Spleen (tissue), 11 donors: Measurements from ENCODE around the gene NUBP2. TPM values are rescaled to one million over a fixed set of nuclear protein-coding genes. Genes with fewer than 3 reads are reported as not detected.

Experiments
- DNase-seq: peaks from one replicate; pipeline ENCODE4 v3.0.0-alpha.2; 2020
- H3K27ac ChIP-seq, 8 donors: fragments of 200-600 bp; sonication (generic) in 7 of 8; 1 replicate in 4 of 8; 2 replicates in 4 of 8; pipeline versions ENCODE4 v1.5.0 to v1.8.0; 2016 to 2021; ENCODE audit warnings: inconsistent platforms in 4 of 8, mild to moderate bottlenecking in 4 of 8, moderate library complexity in 1 of 8
- H3K27me3 ChIP-seq, 7 donors: fragments of 200-600 bp; sonication (generic) in 6 of 7; replicated peaks in 1 of 7; 1 replicate in 4 of 7; 2 replicates in 3 of 7; pipeline versions ENCODE4 v1.5.0 to v1.8.0; 2016 to 2021; ENCODE audit warnings: inconsistent platforms in 3 of 7, mild to moderate bottlenecking in 1 of 7
- H3K36me3 ChIP-seq, 6 donors: fragments of 200-600 bp; sonication (generic) in 5 of 6; 1 replicate in 4 of 6; 2 replicates in 2 of 6; pipeline versions ENCODE4 v1.5.0 to v1.8.0; 2016 to 2021; ENCODE audit warnings: inconsistent platforms in 2 of 6
- H3K4me1 ChIP-seq, 6 donors: fragments of 200-600 bp; sonication (generic) in 5 of 6; 1 replicate in 3 of 6; 2 replicates in 3 of 6; pipeline versions ENCODE4 v1.5.0 to v1.8.0; 2016 to 2021; ENCODE audit warnings: inconsistent platforms in 3 of 6
- H3K4me3 ChIP-seq, 8 donors: fragments of 200-600 bp; sonication (generic) in 7 of 8; 1 replicate in 4 of 8; 2 replicates in 4 of 8; pipeline versions ENCODE4 v1.5.0 to v1.8.0; 2016 to 2021; ENCODE audit warnings: inconsistent platforms in 4 of 8, mild to moderate bottlenecking in 4 of 8, moderate library complexity in 2 of 8
- H3K9me3 ChIP-seq, 8 donors: fragments of 200-600 bp; sonication (generic) in 7 of 8; 1 replicate in 4 of 8; 2 replicates in 4 of 8; pipeline versions ENCODE4 v1.5.0 to v1.8.0; 2016 to 2021; ENCODE audit warnings: inconsistent platforms in 4 of 8
- POLR2A ChIP-seq, 3 donors: fragments of 450-650 bp; IDR thresholded peaks; one replicate each; pipeline ENCODE4 v1.5.1; 2017; ENCODE audit warnings: antibody characterized with exemption in 3 of 3, mild to moderate bottlenecking in 1 of 3
- POLR2AphosphoS5 ChIP-seq, 3 donors: sonication (generic); formaldehyde crosslinking; IDR thresholded peaks; one replicate each; pipeline ENCODE4 v1.5.1; 2017; ENCODE audit warnings: antibody characterized with exemption in 3 of 3
- WGBS, 5 donors: extraction: QIAGEN DNeasy Blood & Tissue Kit in 3 of 5; methylation state at CpG; one replicate each; pipeline versions ENCODE4 v1.1.5 to v1.1.7; 2013 to 2018; 5-methylcytosine and 5-hydroxymethylcytosine counted together
- intact Hi-C: fragments of 100-400 bp; cut with DNase I; formaldehyde crosslinking; loops from one replicate; pipeline ENCODE4 v1.15.0; 2023; ENCODE audit warnings: low total_unique reads
- polyA plus RNA-seq, 3 donors: library from polyadenylated mRNA; stranded (reverse); fragments of 200-250 nt; gene quantifications; one replicate each; pipeline ENCODE4 v1.2.1, GENCODE V29; 2013
- total RNA-seq, 7 donors: library from RNA; depleted of rRNA in 3 of 7; stranded (reverse); fragments of >200 nt in 3 of 7; fragmentation: NEBNext Ultra II Directional in 4 of 7; extraction: Animal tissue kit (Norgen Biotek cat#: 25700) in 4 of 7; gene quantifications; one replicate each; pipeline versions ENCODE4 v1.1.0 to v1.2.1, GENCODE V29; 2016 to 2021
- TF ChIP-seq, protein P1 (sequence below), 11 experiments: fragments of 200-600 bp in 7 of 11; fragments of 450-650 bp in 4 of 11; sonication (generic) in 4 of 11; IDR thresholded peaks in 8 of 11; conservative IDR thresholded peaks in 3 of 11; 1 replicate in 7 of 11; 2 replicates in 4 of 11; pipeline versions ENCODE4 v1.4.0 to v1.8.0; 2016 to 2021; ENCODE audit warnings: antibody characterized with exemption in 11 of 11, inconsistent platforms in 4 of 11, mild to moderate bottlenecking in 1 of 11
- donor health status: healthy with polysubstance abuse.
- donor health status: DM: no; HTN: no; CAD: no; lungs with moderate emphysema.
- donor health status: DM: no; HTN: no; CAD: no.
- donor health status: Bipolar disorder and iron deficiency.
- donor health status: healthy.
- donor health status: DM: no; HTN: no; CAD: no.
- donor health status: DM: yes; HTN: yes; CAD: no.

The NUBP2 gene
- total and polyA plus RNA-seq, 10 donors = 37.5 to 103 (median 57.3) TPM

DNA sequence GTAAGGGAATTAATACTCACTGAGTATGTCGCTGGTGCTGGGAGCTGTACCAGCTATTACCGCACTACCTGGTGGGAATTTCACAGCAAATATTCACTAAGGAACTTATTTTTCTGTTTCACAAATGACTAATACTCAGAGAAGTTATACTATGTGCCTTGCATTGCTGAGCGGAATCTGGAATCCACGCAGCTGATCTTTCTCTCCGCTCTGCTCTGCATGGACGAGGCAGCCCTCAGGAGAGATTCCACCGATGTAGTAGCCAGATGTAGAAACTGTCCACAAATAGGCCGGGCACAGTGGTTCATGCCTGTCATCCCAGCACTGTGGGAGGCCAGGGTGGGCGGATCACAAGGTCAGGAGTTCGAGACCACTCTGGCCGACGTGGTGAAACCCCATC lies 28.6 kb upstream of the NUBP2 start:
- WGBS, 5 donors = 86 to 97% (median 94%) methylated on average over 12 of the region's 12 CpGs
- Histone ChIP-seq H3K36me3 (peaks cover 0 to 98% (median 62%) of the 10 kb centered on the region in 6 donors), H3K4me1 (peaks cover 0 to 8% (median 0%) of the 10 kb centered on the region in 6 donors), H3K9me3 (no peaks in the 10 kb centered on the region), H3K27ac (no peak overlapping the region), H3K27me3 (no peaks in the 10 kb centered on the region), H3K4me3 (no peak overlapping the region)
- no peak for TF ChIP-seq POLR2AphosphoS5 (IDR thresholded peaks at IDR 0.05)
- TF ChIP-seq POLR2A (IDR thresholded peaks at IDR 0.05) = no peak
- TF ChIP-seq, protein P1, sequence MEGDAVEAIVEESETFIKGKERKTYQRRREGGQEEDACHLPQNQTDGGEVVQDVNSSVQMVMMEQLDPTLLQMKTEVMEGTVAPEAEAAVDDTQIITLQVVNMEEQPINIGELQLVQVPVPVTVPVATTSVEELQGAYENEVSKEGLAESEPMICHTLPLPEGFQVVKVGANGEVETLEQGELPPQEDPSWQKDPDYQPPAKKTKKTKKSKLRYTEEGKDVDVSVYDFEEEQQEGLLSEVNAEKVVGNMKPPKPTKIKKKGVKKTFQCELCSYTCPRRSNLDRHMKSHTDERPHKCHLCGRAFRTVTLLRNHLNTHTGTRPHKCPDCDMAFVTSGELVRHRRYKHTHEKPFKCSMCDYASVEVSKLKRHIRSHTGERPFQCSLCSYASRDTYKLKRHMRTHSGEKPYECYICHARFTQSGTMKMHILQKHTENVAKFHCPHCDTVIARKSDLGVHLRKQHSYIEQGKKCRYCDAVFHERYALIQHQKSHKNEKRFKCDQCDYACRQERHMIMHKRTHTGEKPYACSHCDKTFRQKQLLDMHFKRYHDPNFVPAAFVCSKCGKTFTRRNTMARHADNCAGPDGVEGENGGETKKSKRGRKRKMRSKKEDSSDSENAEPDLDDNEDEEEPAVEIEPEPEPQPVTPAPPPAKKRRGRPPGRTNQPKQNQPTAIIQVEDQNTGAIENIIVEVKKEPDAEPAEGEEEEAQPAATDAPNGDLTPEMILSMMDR (IDR thresholded peaks at IDR 0.05 in 8 of 11, conservative IDR thresholded peaks at IDR 0.05 in 3 of 11) = no peak
- intact Hi-C loops = no loop called here
- DNase-seq = no peak

DNA sequence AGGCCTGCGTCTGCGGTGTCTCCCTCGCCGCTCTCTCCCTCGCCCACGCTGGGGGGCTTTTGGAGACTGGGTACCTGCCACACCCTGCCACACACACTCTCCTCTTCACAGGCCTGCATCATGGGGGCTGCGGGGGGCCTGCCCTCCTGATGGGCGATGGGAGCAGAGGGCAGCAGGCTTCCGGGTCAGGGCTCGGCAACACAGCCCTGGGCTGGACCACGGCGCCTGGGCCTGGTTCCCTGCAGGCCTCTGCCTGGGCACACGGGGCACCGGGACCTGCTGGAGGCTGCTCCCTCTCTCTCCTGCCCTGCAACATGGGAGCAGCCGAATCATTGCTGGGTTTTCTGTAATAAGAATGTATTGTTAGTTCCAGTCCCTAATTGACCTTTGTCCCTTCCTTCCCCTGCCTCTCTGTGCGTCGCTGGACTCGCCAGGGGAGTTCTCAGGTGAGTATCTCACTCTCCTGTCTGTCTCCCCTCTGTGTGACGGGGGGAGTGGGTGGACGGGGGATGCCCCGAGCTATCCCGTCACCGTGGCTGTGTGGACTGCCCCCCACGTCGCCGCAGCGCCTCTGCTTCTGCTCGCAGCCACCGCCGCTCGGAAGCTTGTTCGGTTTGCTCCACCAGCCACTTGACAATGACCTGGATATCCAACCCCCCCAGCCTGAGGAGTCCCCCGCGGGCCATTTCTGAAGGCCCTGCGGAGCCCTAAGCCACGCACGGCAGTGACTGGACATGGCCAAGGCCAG lies 24.9 kb upstream of the NUBP2 start:
- intact Hi-C loops = no loop called here
- H3K36me3 ChIP-seq = peaks cover 0 to 98% (median 57%) of the 10 kb centered on the region in 6 donors
- no peak overlapping the region for H3K4me3 ChIP-seq
- no peaks in the 10 kb centered on the region for H3K9me3 ChIP-seq
- H3K4me1 ChIP-seq = peaks cover 0 to 8% (median 0%) of the 10 kb centered on the region in 6 donors
- 95 to 97% (median 96%) methylated on average over 31 to 37 of the region's 37 CpGs for WGBS, 5 donors
- H3K27me3 ChIP-seq = no peaks in the 10 kb centered on the region
- TF ChIP-seq, protein P1 (IDR thresholded peaks at IDR 0.05 in 8 of 11, conservative IDR thresholded peaks at IDR 0.05 in 3 of 11) = no peak
- TF ChIP-seq POLR2AphosphoS5 (IDR thresholded peaks at IDR 0.05) (peak in 1 of 3 donors; percentile 13), POLR2A (IDR thresholded peaks at IDR 0.05) (no peak)
- peak; percentile 59 for DNase-seq
- H3K27ac ChIP-seq = no peak overlapping the region

DNA sequence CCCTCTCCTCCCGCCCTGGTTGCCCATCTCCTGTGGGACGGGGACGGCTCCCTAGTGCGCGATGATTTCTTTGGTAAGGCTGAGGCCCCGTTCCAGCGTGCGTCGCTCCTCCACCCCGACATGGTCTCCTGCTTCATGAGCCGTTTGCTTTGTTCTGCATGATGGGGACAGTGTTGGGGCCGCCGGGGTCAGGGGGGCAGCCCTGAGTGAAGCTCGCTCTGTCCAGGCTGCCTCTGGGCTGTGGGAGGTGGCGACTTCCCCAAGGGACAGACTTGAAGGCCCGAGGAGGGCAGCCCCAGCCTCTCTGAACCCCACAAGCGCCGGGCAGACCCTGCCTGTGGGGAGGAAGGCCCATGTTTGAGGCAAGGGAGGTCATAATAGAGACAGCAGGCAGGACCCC lies 23.8 kb upstream of the NUBP2 start:
- intact Hi-C loops = no loop called here
- Histone ChIP-seq H3K9me3 (no peaks in the 10 kb centered on the region), H3K27me3 (no peaks in the 10 kb centered on the region), H3K4me1 (peaks cover 0 to 8% (median 0%) of the 10 kb centered on the region in 6 donors), H3K36me3 (peaks cover 0 to 98% (median 61%) of the 10 kb centered on the region in 6 donors), H3K27ac (no peak overlapping the region), H3K4me3 (no peak overlapping the region)
- peak; percentile 59 for DNase-seq
- TF ChIP-seq POLR2AphosphoS5 (IDR thresholded peaks at IDR 0.05) = no peak
- no peak for TF ChIP-seq POLR2A (IDR thresholded peaks at IDR 0.05)
- TF ChIP-seq, protein P1 (IDR thresholded peaks at IDR 0.05 in 8 of 11, conservative IDR thresholded peaks at IDR 0.05 in 3 of 11) = no peak
- 92 to 95% (median 94%) methylated on average over 18 of the region's 18 CpGs for WGBS, 5 donors

DNA sequence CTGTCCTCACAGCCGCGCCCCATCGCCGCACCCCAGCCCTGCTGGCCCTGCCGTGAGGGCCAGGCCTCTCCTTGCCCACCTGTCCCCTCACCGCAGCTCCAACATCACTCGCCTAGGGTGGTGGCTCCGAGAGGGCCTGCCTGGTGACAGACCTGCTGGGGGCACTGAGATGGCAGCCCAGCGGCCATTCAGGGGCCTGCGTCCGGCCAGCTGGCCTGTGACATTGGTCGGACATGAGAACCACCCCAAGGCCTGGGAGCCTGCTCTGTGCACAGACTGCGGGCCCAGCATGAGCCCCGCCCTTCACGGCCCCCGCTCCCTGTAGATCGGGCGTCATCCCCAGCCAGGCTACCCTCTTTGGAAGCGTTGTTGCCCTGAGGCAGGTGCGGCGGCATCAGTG lies 23.2 kb upstream of the NUBP2 start:
- intact Hi-C loops = no loop called here
- H3K4me3 ChIP-seq = no peak overlapping the region
- no peak overlapping the region for H3K27ac ChIP-seq
- peaks cover 0 to 8% (median 0%) of the 10 kb centered on the region in 6 donors for H3K4me1 ChIP-seq
- peaks cover 0 to 98% (median 61%) of the 10 kb centered on the region in 6 donors for H3K36me3 ChIP-seq
- WGBS, 5 donors = 94 to 97% (median 96%) methylated on average over 16 to 21 of the region's 21 CpGs
- DNase-seq = peak; percentile 50
- no peaks in the 10 kb centered on the region for H3K9me3 ChIP-seq
- no peak for TF ChIP-seq POLR2A (IDR thresholded peaks at IDR 0.05)
- no peak for TF ChIP-seq POLR2AphosphoS5 (IDR thresholded peaks at IDR 0.05)
- TF ChIP-seq, protein P1 (IDR thresholded peaks at IDR 0.05 in 8 of 11, conservative IDR thresholded peaks at IDR 0.05 in 3 of 11) = no peak
- no peaks in the 10 kb centered on the region for H3K27me3 ChIP-seq
